Amygdala (tissue), 56 donors: ENCODE data around the gene CLCA2.

ENCODE experiments used
- DNase-seq, 56 donors: peaks; one replicate each; lab custom pipeline; 2025; lab: John Stamatoyannopoulos, UW

The CLCA2 gene

DNA sequence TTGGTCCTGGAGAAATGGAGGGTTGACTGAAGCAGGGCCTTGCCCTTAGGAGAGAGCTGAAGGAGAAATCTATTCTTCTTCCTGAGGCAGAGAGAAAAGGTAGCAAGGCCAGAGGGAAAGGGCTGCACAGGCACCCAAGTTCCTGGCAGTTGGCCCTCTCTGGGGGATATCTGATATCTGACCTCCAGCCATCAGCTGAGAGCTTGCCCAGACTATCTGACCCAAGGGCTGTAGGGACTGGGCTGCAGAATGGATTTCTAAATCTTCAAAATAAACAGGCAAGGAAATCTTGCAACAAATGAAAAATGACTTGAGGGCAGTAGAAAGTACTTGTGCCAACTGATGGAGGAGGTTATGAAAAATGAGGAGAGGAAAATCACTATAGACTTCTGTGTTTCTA lies 498 bp upstream of the CLCA2 start:
- DNase-seq, result no peak

DNA sequence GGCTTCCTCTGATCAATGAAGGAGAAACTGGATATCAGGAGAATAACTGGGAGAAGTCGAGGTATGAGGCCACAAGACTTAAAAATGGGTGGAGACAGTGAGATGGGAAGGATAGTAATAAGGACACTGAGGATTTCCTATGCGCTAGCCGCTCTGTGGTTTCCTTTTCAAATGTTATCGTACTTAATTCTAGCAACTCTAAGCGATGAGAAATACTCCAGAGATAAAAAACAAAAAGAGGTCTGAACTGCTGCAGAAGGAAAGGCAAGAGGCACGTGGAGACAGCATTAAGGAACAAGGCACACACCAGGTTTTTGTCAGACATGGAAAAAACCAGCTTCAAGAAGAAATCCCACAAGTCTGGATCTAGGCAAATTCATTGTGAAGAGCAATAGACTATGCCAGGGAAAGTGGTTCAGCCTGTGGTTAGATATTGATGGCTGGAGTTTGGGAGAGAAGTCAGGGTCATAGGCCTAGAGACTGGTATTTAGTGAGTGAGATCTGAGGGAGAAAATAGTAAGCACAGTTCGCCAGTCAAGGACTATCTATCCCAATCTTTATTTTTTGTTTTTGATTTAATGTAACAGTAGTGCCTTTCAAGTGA lies 5.3 kb downstream of the CLCA2 start:
- no peak for DNase-seq

- peak in 1 of 56 donors; percentile 12 for DNase-seq
Measured at GRCh38 chr1:86429835-86430234, 5.9 kb downstream of the CLCA2 start.

- no peak for DNase-seq
Measured at GRCh38 chr1:86430376-86430775, 6.4 kb downstream of the CLCA2 start.

- DNase-seq, result no peak
Measured at GRCh38 chr1:86434059-86434458, 10.1 kb downstream of the CLCA2 start.

- DNase-seq, result no peak
Measured at GRCh38 chr1:86435327-86435726, 11.4 kb downstream of the CLCA2 start.

DNA sequence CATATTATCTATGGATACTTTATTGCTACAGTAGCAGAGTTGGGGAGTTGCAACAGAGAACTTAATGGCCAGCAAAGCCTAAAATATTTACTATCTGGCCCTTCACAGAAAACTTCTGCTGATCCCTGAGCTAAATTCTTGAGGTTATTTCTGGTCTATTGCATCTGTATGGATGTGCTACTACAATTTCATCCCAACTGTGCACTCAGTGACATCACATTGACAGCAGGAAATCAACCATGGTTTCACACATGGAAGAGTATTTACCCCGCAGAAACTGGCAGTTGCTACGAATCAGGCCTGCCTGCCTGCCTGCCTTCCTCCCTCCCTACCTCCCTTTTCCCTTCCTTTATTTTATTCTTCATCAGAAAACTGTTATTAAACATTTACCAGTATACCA lies 12.1 kb downstream of the CLCA2 start:
- no peak for DNase-seq

- DNase-seq, result no peak
Measured at GRCh38 chr1:86441581-86441980, 17.6 kb downstream of the CLCA2 start.

DNA sequence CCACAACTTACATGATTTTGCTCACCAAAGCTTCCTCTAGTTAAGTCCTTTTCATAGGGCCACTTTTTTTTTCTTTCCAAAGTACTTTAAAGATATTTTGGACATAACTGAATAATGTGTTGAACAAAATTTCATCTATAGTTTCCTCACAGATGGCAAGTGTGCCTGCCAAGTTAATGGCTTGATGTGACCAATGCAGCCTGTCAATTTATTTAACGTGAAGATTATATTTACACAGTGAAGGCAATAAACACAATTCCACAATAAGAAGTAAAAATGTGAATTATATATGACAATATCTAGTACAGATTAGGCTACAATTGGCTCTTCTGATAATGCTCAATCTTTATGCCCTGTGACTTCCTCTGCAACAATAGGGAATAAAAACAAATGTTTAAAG lies 18.0 kb downstream of the CLCA2 start:
- DNase-seq, result no peak

- DNase-seq, result no peak
Measured at GRCh38 chr1:86445919-86446318, 21.9 kb downstream of the CLCA2 start.

GRCh38 chr1:86447198-86447790 lies 23.3 kb downstream of the CLCA2 start:
- peak in 38 of 56 donors; percentile 2 to 74 (median 37) for DNase-seq

GRCh38 chr1:86448670-86449069 lies 24.7 kb downstream of the CLCA2 start:
- no peak for DNase-seq

- no peak for DNase-seq
Measured at GRCh38 chr1:86449103-86449502, 25.1 kb downstream of the CLCA2 start.

GRCh38 chr1:86450847-86451246 lies 26.9 kb downstream of the CLCA2 start:
- no peak for DNase-seq

DNA sequence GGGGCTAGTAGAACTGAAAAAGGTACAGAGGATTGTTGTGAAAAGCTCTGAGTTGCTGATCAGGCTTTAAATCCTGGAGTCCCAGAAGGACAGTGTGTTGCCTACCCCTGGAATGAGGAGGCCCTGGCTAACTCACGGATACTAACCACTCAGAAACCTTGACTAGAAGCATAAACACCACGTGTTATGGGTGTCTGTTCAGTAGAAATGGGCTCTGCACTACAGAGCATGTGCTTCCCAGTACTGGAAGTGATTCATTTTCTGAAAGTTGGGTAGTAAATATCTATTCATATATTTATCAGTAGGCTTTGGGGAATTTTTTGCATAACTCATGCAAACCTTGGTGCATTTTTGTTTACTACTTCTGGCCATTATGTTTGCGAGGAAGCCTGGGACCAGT lies 29.7 kb downstream of the CLCA2 start:
- DNase-seq, result no peak

DNA sequence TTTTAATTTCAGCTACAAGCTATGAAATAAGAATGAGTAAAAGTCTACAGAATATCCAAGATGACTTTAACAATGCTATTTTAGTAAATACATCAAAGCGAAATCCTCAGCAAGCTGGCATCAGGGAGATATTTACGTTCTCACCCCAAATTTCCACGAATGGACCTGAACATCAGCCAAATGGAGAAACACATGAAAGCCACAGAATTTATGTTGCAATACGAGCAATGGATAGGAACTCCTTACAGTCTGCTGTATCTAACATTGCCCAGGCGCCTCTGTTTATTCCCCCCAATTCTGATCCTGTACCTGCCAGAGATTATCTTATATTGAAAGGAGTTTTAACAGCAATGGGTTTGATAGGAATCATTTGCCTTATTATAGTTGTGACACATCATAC lies 31.1 kb downstream of the CLCA2 start:
- no peak for DNase-seq

DNA sequence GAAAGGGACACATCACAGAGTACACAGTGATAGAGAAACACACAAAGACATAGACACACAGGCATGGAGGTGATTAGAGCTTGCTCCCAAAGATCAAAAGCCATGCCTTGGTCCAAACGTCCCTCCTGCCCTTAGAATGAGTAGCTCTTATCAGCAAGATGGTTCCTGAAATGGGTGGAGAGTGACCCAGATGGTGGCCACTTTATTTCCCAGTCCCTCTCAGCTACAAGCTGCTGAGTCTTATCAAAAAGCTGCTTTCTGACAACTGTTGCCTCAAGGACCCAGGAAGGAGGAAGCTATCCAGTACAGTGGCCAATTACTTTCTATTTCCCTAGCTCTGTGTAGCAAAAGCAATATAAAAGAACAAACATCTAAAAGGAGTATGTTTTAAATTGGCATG lies 37.0 kb downstream of the CLCA2 start:
- DNase-seq, result no peak

GRCh38 chr1:86461482-86461881 lies 37.5 kb downstream of the CLCA2 start:
- DNase-seq, result no peak

DNA sequence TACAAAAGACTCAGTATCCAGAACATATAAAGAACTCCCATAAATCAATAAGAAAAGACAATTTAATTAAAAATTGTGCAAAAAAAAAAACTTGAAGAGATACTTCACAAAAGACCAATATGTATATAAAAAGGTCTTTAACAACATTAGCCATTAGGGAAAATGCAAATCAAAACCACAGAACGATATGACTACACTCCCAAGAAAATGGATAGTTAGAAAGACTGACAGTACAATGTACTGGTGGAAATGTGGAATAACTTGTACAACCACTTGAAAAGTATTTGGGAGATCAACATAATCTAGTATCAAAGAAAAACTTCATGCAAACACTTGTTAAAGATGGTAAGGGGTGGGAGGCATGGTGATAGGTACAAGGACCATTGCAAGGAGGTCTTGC lies 40.8 kb downstream of the CLCA2 start:
- no peak for DNase-seq

DNA sequence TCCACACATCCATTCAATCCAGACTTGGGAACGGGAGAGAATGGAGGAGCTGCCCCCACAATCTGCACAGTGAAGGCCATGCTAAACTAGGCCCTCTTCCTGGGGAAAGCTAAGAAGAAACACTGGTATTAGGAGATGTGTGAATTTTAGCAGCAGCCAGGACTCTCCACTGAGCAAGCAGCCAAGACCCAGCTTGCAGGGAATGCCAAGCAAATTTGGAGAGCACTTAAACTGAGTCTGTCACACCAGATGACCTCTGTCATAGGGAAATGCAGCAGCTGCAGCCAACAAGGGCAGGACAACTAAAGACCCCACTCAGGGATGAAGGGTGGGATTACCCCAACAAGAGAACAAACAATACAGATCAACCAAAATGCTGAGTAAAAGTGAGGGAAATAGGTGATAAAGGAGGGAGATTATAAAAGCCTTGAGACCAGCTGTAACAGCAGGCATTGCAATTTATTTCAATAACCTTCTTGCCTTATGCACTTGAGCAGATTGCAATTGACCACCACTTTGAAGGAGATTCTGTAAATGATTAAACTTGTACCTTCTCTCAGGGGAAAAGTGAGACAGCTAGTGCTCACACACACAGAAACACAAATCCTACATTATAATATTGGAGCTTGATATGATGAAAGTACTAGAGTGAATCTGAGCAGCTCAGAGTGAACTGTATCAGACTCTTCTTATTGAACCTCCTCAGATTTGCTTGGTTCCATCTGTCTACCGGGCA lies 42.3 kb downstream of the CLCA2 start:
- no peak for DNase-seq

DNA sequence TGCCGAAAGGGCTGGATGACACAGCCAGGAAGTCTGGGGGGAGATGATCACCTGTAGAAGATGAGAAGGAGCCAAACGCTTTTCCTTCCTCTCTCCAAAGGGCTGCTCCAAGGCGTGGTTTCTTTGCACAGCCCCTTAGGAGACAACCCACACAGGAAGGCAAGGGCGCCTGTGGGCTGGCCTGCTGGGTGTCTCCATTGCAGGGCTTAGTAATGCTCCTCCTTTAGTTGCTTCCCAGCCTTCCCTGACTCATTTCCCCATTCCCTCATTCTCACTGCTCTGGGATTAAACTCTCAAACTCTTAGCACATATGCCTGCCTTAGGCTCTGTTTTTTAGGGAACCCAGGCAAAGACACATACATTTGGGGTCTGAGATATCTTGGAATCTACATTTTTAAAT lies 43.0 kb downstream of the CLCA2 start:
- no peak for DNase-seq

GRCh38 chr1:86468501-86468977 lies 44.6 kb downstream of the CLCA2 start, which contains the start of gene CLCA1:
Gene CLCA1, plus strand, starts transcription at chr1:86468927. Its CDS starts 45 bp downstream, at chr1:86468972.
- DNase-seq, result no peak
